HCT116 (cell line): ENCODE measurements around the gene PDZD4. TPM values are rescaled to one million over a fixed set of nuclear protein-coding genes. Genes with fewer than 3 reads are reported as not detected.

Experiments
- ATAC-seq: fragments of 200-7000 bp; cut with Tn5 transposase; 2 replicates; pipeline ENCODE4 v1.9.1; 2020; ENCODE audit warnings: mild to moderate bottlenecking, moderate library complexity
- BruUV-seq: library from RNA; stranded (reverse); fragments of 400-500 nt; replicated peaks from 2 replicates; lab custom pipeline; 2021; lab: Mats Ljungman, UMichigan
- CTCF ChIA-PET: fragments of 300-600 bp; sonication (Branson Sonifier 250); formaldehyde crosslinking; loops from one replicate; lab custom pipeline; 2021; ENCODE audit warnings: antibody characterized with exemption; lab: Charles Lee
- POLR2A ChIA-PET: fragments of 300-600, 350-600 bp; sonication (Branson Sonifier 250); formaldehyde crosslinking; loops from one replicate; lab custom pipeline; 2021; ENCODE audit warnings: antibody characterized with exemption; lab: Charles Lee
- RAD21 ChIA-PET, 2 experiments: fragments of 300-600 bp; sonication (Branson Sonifier 250); formaldehyde crosslinking; loops; one replicate each; lab custom pipeline; 2023; ENCODE audit warnings: low total read pairs in 2 of 2; ENCODE audit not compliant: uncharacterized antibody in 2 of 2, unreplicated experiment in 2 of 2, low non-redundant PET in 1 of 2; lab: Charles Lee
- DNase-seq: peaks from one replicate; pipeline ENCODE4 v3.0.0-alpha.2; 2010; ENCODE audit warnings: low read depth, low spot score
- H2AFZ ChIP-seq: fragments of 200-600 bp; shearing (Covaris generic), sonication (generic); 2 replicates; pipeline ENCODE4 v1.6.1; 2017; ENCODE audit warnings: low read depth, mixed run types, mixed read lengths, antibody characterized with exemption, low read length; ENCODE audit not compliant: poor library complexity, severe bottlenecking
- H3K27ac ChIP-seq: 2 replicates; pipeline ENCODE4 v1.5.1; 2012; ENCODE audit warnings: low read depth, low read length
- H3K27me3 ChIP-seq: fragments of 200-600 bp; sonication (generic); 2 replicates; pipeline ENCODE4 v1.6.1; 2016; ENCODE audit warnings: mixed run types, low read length, mixed read lengths; ENCODE audit not compliant: insufficient read depth
- H3K36me3 ChIP-seq, 2 experiments: fragments of 200-500 bp in 1 of 2; fragments of 200-600 bp in 1 of 2; sonication (Bioruptor generic) in 1 of 2; sonication (generic) in 1 of 2; 2 replicates each; pipeline versions ENCODE4 v1.5.1 to v1.6.1; 2014 to 2016; ENCODE audit warnings: low read length in 2 of 2, inconsistent platforms in 1 of 2, mixed read lengths in 1 of 2, mixed run types in 1 of 2; ENCODE audit not compliant: insufficient read depth in 2 of 2, control insufficient read depth in 1 of 2
- H3K4me1 ChIP-seq, 2 experiments: fragments of 200-600 bp in 1 of 2; sonication (generic) in 1 of 2; 2 replicates each; pipeline versions ENCODE4 v1.5.1 to v1.6.1; 2012 to 2017; ENCODE audit warnings: low read length in 2 of 2, inconsistent platforms in 1 of 2, mild to moderate bottlenecking in 1 of 2, mixed read lengths in 1 of 2, mixed run types in 1 of 2, moderate library complexity in 1 of 2; ENCODE audit not compliant: insufficient read depth in 2 of 2, control insufficient read depth in 1 of 2
- H3K4me2 ChIP-seq: fragments of 200-600 bp; sonication (generic); 2 replicates; pipeline ENCODE4 v1.6.1; 2017; ENCODE audit warnings: mixed run types, low read length, mixed read lengths
- H3K4me3 ChIP-seq, 2 experiments: fragments of 200-600 bp in 1 of 2; sonication (generic) in 1 of 2; replicated peaks in 1 of 2; 2 replicates each; pipeline ENCODE4 v1.5.1; 2011 to 2016; ENCODE audit warnings: low read length in 2 of 2, control low read depth in 1 of 2, low read depth in 1 of 2, mild to moderate bottlenecking in 1 of 2, mixed read lengths in 1 of 2, mixed run types in 1 of 2
- H3K79me2 ChIP-seq: fragments of 200-600 bp; sonication (generic); 2 replicates; pipeline ENCODE4 v1.6.1; 2017; ENCODE audit warnings: mild to moderate bottlenecking, mixed run types, low read length, moderate library complexity, mixed read lengths; ENCODE audit not compliant: insufficient read depth
- H3K9ac ChIP-seq: fragments of 200-600 bp; sonication (generic); 2 replicates; pipeline ENCODE4 v1.6.1; 2016; ENCODE audit warnings: low read length, mixed read lengths
- H3K9me2 ChIP-seq: fragments of 200-600 bp; sonication (generic), shearing (Covaris generic); 2 replicates; pipeline ENCODE4 v1.6.1; 2017; ENCODE audit warnings: mixed run types, mild to moderate bottlenecking, moderate library complexity; ENCODE audit not compliant: insufficient read depth
- H3K9me3 ChIP-seq, 2 experiments: fragments of 200-500 bp in 1 of 2; fragments of 200-600 bp in 1 of 2; sonication (Bioruptor generic) in 1 of 2; sonication (generic) in 1 of 2; 2 replicates each; pipeline ENCODE4 v1.6.1; 2014 to 2017; ENCODE audit warnings: low read length in 2 of 2, mixed read lengths in 2 of 2, inconsistent platforms in 1 of 2, low read depth in 1 of 2, mild to moderate bottlenecking in 1 of 2, mixed run types in 1 of 2, moderate library complexity in 1 of 2; ENCODE audit not compliant: control insufficient read depth in 1 of 2, insufficient read depth in 1 of 2
- H4K20me1 ChIP-seq: fragments of 200-600 bp; sonication (generic), shearing (Covaris generic); 2 replicates; pipeline ENCODE4 v1.6.1; 2017; ENCODE audit warnings: mixed run types, mild to moderate bottlenecking, moderate library complexity; ENCODE audit not compliant: insufficient read depth
- CBX3 ChIP-seq: IDR thresholded peaks from 2 replicates; pipeline ENCODE4 v1.6.1; 2012; ENCODE audit warnings: low read depth
- EGR1 ChIP-seq: IDR thresholded peaks from 2 replicates; pipeline ENCODE4 v1.6.1; 2012; ENCODE audit warnings: low read depth
- POLR2AphosphoS5 ChIP-seq: IDR thresholded peaks from 2 replicates; pipeline ENCODE4 v1.6.1; 2011; ENCODE audit warnings: mild to moderate bottlenecking, low read depth, low read length, moderate library complexity
- RAD21 ChIP-seq: IDR thresholded peaks from 2 replicates; pipeline ENCODE4 v1.6.1; 2012; ENCODE audit warnings: low read depth, mild to moderate bottlenecking
- SP1 ChIP-seq: IDR thresholded peaks from 2 replicates; pipeline ENCODE4 v1.6.1; 2012; ENCODE audit warnings: low read depth
- ZBTB33 ChIP-seq: IDR thresholded peaks from 2 replicates; pipeline ENCODE4 v1.6.1; 2011; ENCODE audit warnings: mild to moderate bottlenecking, low read length, moderate library complexity; ENCODE audit not compliant: insufficient replicate concordance; ENCODE audit errors: extremely low read depth
- intact Hi-C: fragments of 100-400 bp; cut with micrococcal nuclease; formaldehyde crosslinking; loops from 2 replicates; pipeline ENCODE4 v1.10.0; 2022
- total RNA-seq: library from RNA; stranded (reverse); gene quantifications from one replicate; pipeline ENCODE4 v1.2.1, GENCODE V29; 2021; ENCODE audit not compliant: unreplicated experiment
- TF ChIP-seq, protein P1 (sequence below), 3 experiments: fragments of 200-600 bp in 1 of 3; sonication (generic) in 1 of 3; IDR thresholded peaks in 2 of 3; conservative IDR thresholded peaks in 1 of 3; 2 replicates each; pipeline ENCODE4 v1.5.1; 2012 to 2017; ENCODE audit warnings: low read depth in 2 of 3, low read length in 2 of 3, antibody characterized with exemption in 1 of 3, borderline replicate concordance in 1 of 3, control low read depth in 1 of 3, mild to moderate bottlenecking in 1 of 3, mixed read lengths in 1 of 3, mixed run types in 1 of 3, moderate library complexity in 1 of 3; ENCODE audit not compliant: insufficient read depth in 1 of 3

PDZD4 gene
- total RNA-seq, 1 experiment from 2014 or later = 0.30 TPM

DNA sequence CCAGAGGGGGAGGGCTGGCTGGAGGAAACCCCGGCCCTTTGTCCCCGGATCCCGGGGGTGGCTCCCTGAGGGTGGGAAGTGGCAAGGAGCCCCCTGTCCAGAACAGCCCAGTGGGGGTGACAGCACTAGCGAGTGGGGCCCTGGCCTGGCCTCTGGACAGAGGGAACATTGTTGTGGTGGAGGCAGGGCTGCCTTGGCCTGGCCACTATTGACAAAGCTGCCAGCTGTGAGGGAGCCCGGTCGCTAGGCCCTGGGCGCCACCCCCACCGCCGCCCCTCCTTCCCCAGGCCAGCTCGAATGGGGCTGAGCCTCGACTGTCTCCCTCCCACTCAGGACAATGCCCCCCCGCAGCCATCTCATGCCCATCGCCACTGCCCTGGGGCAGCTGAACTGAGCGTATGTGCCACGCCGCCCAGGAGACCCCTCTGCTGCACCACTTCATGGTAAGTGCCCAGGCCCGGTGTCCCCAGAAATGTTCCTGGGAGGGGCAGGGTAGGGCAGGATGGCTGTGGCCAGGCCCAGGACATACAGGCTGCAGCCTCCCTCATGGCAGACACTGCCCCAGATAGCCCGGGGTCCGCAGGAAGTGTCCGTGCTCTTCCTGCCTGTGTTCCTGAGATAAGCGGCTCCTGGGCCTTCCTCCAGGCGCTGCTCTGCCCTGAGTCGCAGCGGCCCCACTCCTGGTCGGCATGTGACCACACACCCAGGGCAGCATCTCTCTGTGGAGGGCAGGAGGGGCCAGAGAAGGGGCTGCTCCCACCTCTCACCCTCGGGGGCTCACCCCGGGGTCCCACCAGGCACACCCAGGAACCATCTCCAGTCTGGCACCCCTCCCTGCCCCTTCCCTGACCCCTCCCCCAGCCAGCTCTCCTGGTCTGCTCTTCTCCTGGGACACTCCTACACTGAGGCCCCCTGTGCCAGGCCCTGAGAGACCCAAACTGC lies 64.9 kb downstream of the PDZD4 start:
- RAD21 ChIA-PET = no interaction called here
- H3K4me2 ChIP-seq = 0 out of 2 replicates have a peak overlapping the region, but pooled peaks have one; percentile 79

More for the DNA sequence above, 64.9 kb downstream of the PDZD4 start:
- no peak overlapping the region for H3K4me3 ChIP-seq
- H3K36me3 ChIP-seq = no peaks in the 10 kb centered on the region
- no peak overlapping the region for H3K27ac ChIP-seq
- H3K27me3 ChIP-seq = no peaks in the 10 kb centered on the region
- H3K9ac ChIP-seq = no peak overlapping the region
- POLR2A ChIA-PET = no interaction called here
- DNase-seq = no peak
- H3K9me3 ChIP-seq = no peaks in the 10 kb centered on the region
- H3K4me1 ChIP-seq = peaks cover 0 to 10% of the 10 kb centered on the region in 2 experiments; a peak in 2 of 4 replicates
- no peaks in the 10 kb centered on the region for H4K20me1 ChIP-seq
- TF ChIP-seq RAD21 = no peak
- TF ChIP-seq SP1 = no peak
- TF ChIP-seq, protein P1, sequence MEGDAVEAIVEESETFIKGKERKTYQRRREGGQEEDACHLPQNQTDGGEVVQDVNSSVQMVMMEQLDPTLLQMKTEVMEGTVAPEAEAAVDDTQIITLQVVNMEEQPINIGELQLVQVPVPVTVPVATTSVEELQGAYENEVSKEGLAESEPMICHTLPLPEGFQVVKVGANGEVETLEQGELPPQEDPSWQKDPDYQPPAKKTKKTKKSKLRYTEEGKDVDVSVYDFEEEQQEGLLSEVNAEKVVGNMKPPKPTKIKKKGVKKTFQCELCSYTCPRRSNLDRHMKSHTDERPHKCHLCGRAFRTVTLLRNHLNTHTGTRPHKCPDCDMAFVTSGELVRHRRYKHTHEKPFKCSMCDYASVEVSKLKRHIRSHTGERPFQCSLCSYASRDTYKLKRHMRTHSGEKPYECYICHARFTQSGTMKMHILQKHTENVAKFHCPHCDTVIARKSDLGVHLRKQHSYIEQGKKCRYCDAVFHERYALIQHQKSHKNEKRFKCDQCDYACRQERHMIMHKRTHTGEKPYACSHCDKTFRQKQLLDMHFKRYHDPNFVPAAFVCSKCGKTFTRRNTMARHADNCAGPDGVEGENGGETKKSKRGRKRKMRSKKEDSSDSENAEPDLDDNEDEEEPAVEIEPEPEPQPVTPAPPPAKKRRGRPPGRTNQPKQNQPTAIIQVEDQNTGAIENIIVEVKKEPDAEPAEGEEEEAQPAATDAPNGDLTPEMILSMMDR (IDR thresholded peaks at IDR 0.05 in 2 of 3, conservative IDR thresholded peaks at IDR 0.05 in 1 of 3; ENCODE audit: borderline replicate concordance in 1 of 3, insufficient read depth in 1 of 3, low read depth in 2 of 3, low read length in 2 of 3) = no peak
- no peak for TF ChIP-seq POLR2AphosphoS5
- TF ChIP-seq CBX3 = no peak
- no peak for TF ChIP-seq ZBTB33
- no peak for TF ChIP-seq EGR1
- no peak overlapping the region for H2AFZ ChIP-seq
- CTCF ChIA-PET = no interaction called here
- no peaks in the 10 kb centered on the region for H3K9me2 ChIP-seq
- intact Hi-C loops = loop anchor here (2.0 kb wide), 1 partner anchor 187 kb away; no protein-coding TSS in a partner anchor
- ATAC-seq = no peak
- BruUV-seq = no TSS peak
- no peaks in the 10 kb centered on the region for H3K79me2 ChIP-seq
